AG04450 (cell line): ENCODE measurements around the gene RBM19. TPM values are rescaled to one million over a fixed set of nuclear protein-coding genes. Genes with fewer than 3 reads are reported as not detected.

Source experiments
- CTCF ChIA-PET: fragments of 300-600, 350-600 bp; formaldehyde crosslinking; extraction: SDS; loops from one replicate; lab custom pipeline; 2022; ENCODE audit warnings: antibody characterized with exemption, inconsistent platforms; lab: Charles Lee
- POLR2A ChIA-PET: fragments of 350-600 bp; formaldehyde crosslinking; extraction: SDS; loops from one replicate; lab custom pipeline; 2021; ENCODE audit warnings: antibody characterized with exemption, inconsistent platforms; lab: Yijun Ruan, JAX
- DNase-seq: peaks from one replicate; pipeline ENCODE4 v3.0.0-alpha.2; 2011; ENCODE audit warnings: low read depth, low spot score
- H3K27ac ChIP-seq: one replicate; pipeline ENCODE4 v1.5.1; 2012; ENCODE audit warnings: low read depth, low read length, control low read depth
- H3K27me3 ChIP-seq: one replicate; pipeline ENCODE4 v1.6.0; 2012; ENCODE audit warnings: low read length; ENCODE audit not compliant: control insufficient read depth, insufficient read depth
- H3K4me3 ChIP-seq: 2 replicates; pipeline ENCODE4 v1.5.1; 2011; ENCODE audit warnings: mild to moderate bottlenecking, low read depth, low read length, control low read depth
- H3K9me3 ChIP-seq: 2 replicates; pipeline ENCODE4 v1.5.1; 2012; ENCODE audit warnings: low read length; ENCODE audit not compliant: control insufficient read depth, insufficient read depth
- polyA plus RNA-seq: library from polyadenylated mRNA; depleted of rRNA; stranded (reverse); fragments of >200 nt; gene quantifications from 2 replicates; pipeline ENCODE4 v1.2.3, GENCODE V29; 2011
- TF ChIP-seq, protein P1 (sequence below): IDR thresholded peaks from 2 replicates; pipeline ENCODE4 v1.5.1; 2011; ENCODE audit warnings: low read depth, low read length, control low read depth, inconsistent platforms

RBM19 gene
- polyA plus RNA-seq, 1 experiment, result 10.6 TPM

DNA sequence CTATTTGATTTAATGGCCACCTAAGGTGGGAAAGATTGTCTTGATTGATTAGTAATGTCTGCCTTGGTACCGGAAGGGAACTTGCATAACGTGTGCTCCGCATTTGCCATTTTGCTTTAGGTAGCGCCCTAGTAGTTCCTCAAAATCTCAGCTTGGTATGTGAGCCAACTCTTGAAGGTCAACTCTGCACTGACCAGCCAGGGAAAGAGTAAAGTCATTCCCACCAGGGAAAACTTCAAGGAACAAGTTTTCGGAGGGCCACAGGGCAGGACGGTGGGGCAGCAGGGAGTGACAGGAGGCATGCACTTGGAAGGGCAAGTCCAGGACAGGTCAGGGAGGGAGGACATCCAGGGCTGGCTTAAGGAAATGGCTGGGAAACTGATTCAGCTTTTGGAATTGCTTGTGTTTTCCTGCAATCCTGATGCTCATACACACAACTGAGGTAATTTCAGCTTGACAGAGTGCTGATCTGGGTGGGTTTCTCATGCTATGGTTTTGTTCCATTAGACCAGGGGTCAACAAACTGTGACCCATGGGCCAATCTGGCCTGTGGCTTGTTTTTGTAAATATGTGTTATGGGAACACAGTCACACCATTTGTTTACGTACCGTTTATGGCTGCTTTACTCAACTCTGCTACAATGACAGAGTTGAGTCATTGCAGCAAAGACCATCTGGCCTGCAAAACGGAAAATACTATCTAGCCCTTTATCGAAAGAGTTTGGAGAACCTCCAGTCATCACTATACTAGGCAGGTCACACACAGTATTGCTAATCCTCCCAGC lies 184.5 kb downstream of the RBM19 start:
- POLR2A ChIA-PET, result no interaction called here
- TF ChIP-seq, protein P1, sequence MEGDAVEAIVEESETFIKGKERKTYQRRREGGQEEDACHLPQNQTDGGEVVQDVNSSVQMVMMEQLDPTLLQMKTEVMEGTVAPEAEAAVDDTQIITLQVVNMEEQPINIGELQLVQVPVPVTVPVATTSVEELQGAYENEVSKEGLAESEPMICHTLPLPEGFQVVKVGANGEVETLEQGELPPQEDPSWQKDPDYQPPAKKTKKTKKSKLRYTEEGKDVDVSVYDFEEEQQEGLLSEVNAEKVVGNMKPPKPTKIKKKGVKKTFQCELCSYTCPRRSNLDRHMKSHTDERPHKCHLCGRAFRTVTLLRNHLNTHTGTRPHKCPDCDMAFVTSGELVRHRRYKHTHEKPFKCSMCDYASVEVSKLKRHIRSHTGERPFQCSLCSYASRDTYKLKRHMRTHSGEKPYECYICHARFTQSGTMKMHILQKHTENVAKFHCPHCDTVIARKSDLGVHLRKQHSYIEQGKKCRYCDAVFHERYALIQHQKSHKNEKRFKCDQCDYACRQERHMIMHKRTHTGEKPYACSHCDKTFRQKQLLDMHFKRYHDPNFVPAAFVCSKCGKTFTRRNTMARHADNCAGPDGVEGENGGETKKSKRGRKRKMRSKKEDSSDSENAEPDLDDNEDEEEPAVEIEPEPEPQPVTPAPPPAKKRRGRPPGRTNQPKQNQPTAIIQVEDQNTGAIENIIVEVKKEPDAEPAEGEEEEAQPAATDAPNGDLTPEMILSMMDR, result no peak
- CTCF ChIA-PET, result no interaction called here
- no peak for DNase-seq
- no peaks in the 10 kb centered on the region; the same call in 1 of the 2 replicates for H3K9me3 ChIP-seq
- H3K4me3 ChIP-seq, result no peak overlapping the region
- H3K27ac ChIP-seq, result no peak overlapping the region
- H3K27me3 ChIP-seq, result peaks cover 11% of the 10 kb centered on the region

- ChIA-PET CTCF (no interaction called here), POLR2A (no interaction called here)
- H3K9me3 ChIP-seq, result no peaks in the 10 kb centered on the region; the same call in 1 of the 2 replicates
- TF ChIP-seq, protein P1, result no peak
- peaks cover 6% of the 10 kb centered on the region for H3K27me3 ChIP-seq
- H3K4me3 ChIP-seq, result no peak overlapping the region
- DNase-seq, result no peak
- H3K27ac ChIP-seq, result no peak overlapping the region
Measured at GRCh38 chr12:113779774-113780173, 186.4 kb downstream of the RBM19 start.

- no peak for DNase-seq
- TF ChIP-seq, protein P1, result no peak
- ChIA-PET POLR2A (no interaction called here), CTCF (no interaction called here)
- H3K27ac ChIP-seq, result no peak overlapping the region
- no peaks in the 10 kb centered on the region; the same call in 1 of the 2 replicates for H3K9me3 ChIP-seq
- H3K4me3 ChIP-seq, result no peak overlapping the region
- peaks cover 2% of the 10 kb centered on the region for H3K27me3 ChIP-seq
Measured at GRCh38 chr12:113778432-113779132, 187.5 kb downstream of the RBM19 start.

GRCh38 chr12:113777751-113778150 lies 188.4 kb downstream of the RBM19 start:
- H3K27me3 ChIP-seq, result peaks cover 2% of the 10 kb centered on the region
- H3K9me3 ChIP-seq, result no peaks in the 10 kb centered on the region; the same call in 1 of the 2 replicates
- ChIA-PET POLR2A (no interaction called here), CTCF (no interaction called here)
- H3K4me3 ChIP-seq, result no peak overlapping the region
- no peak for DNase-seq
- no peak overlapping the region for H3K27ac ChIP-seq
- TF ChIP-seq, protein P1, result no peak

DNA sequence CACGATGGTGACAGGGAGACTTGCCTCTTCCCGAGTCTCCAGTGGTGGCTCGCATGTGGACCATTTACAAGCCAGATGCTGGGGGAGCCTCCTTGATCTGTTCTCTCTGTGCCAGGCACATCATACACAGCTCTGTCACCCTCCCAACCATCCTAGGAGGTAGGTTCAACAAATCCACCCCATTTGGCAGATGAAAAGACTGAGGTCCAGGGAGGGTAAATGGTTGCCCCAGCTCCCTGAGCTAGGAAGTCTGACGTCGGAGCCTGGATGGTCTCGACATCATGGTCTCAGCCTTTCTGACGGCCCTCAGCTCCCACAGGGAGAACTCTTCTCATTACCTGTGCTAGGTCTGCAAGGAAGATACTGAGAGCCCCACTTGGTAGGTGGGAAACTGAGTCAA lies 189.6 kb downstream of the RBM19 start:
- ChIA-PET CTCF (no interaction called here), POLR2A (no interaction called here)
- Histone ChIP-seq H3K9me3 (no peaks in the 10 kb centered on the region; the same call in 1 of the 2 replicates), H3K4me3 (no peak overlapping the region), H3K27me3 (peaks cover 2% of the 10 kb centered on the region), H3K27ac (no peak overlapping the region)
- TF ChIP-seq, protein P1, result no peak
- no peak for DNase-seq
